ENCODE data around the gene H1-8.

The H1-8 gene

GRCh38 chr3:129595544-129596193, 52.7 kb downstream of the H1-8 start:
- no peak for DNase-seq

- peak in 1 of 2 donors; percentile 39 for DNase-seq
Measured at GRCh38 chr3:129596194-129597086, 53.5 kb downstream of the H1-8 start.

GRCh38 chr3:129597087-129597999, 54.4 kb downstream of the H1-8 start:
- no peak for DNase-seq

- DNase-seq: no peak
Measured at GRCh38 chr3:129598000-129598381, 55.0 kb downstream of the H1-8 start.

GRCh38 chr3:129598484-129598883, 55.5 kb downstream of the H1-8 start:
- DNase-seq: no peak

GRCh38 chr3:129599073-129599472, 56.1 kb downstream of the H1-8 start:
- DNase-seq: no peak

- peak in 1 of 2 donors; percentile 72 for DNase-seq
Measured at GRCh38 chr3:129599607-129600006, 56.6 kb downstream of the H1-8 start.

GRCh38 chr3:129600348-129600747, 57.4 kb downstream of the H1-8 start:
- no peak for DNase-seq

Measured in CD4-positive, alpha-beta T cell treated with Interleukin-1 beta for 1 hour (primary cell).